Stimulated activated CD4-positive, alpha-beta T cell treated with anti-CD3 and anti-CD28 coated beads, Interleukin-12 subunit alpha, Interleukin-12 subunit beta, amount 100 ng/mL, for 4 hours (primary cell): ENCODE measurements around the gene SLC7A14.

Source experiments
- DNase-seq: peaks from one replicate; pipeline ENCODE4 v3.0.0-alpha.2; 2020

The SLC7A14 gene

DNA sequence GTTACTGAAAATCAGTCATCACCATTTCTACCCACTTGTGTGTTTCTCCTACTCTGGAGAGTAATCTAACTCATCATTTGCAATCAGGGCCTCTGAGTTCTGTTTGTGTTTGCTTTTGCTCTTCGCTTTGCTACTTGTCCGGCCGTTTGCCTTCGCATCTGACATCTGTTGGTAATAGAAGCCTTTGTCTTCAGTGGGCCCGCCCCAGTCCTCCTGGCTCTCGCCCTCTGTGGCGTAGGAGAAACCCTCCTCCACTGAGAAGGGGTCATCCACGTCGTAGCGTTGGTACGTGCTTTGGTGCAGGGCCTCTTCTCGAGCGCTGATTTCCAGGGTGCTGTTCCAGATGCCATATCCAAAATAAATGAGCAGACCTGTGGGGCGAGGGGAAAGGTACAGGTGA lies 118.9 kb downstream of the SLC7A14 start:
- DNase-seq: no peak

DNA sequence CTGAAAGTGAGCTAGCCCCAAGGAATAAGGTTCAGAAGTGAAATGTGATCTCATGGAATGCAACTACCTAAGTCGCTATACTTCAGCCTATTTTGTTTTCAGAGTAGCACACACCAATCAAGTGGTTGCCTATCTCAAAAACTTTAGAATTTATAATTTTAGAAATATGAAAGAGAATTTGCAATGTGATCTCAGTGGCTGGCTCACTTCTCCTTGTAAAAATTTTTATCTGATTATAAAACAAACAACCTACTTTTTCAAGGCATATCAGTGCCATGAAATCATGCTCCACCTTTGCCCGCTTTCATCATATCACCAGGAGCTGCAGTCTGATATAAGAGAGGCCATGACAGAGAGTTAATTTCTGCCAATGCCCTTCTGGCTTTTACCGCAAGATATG lies 119.9 kb downstream of the SLC7A14 start:
- DNase-seq: no peak

DNA sequence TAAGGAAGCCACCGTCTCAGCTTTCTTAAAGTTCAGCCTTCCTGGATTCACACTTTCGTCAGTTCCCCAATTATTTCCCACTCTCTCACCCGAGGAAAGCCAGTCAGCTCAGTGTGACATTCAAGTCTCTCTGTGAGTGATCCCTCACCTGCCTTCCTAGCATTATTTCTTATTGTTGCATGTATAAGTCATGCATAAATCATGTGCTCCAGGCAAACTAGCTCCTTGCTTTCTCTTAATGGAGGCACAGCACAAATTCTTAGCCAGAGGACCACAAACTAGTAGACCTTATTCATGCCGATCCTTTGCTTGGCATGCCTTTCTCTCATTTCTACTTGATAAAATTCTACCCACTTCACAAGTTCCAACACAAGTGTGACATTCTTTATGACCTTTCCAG lies 122.9 kb downstream of the SLC7A14 start:
- no peak for DNase-seq

DNA sequence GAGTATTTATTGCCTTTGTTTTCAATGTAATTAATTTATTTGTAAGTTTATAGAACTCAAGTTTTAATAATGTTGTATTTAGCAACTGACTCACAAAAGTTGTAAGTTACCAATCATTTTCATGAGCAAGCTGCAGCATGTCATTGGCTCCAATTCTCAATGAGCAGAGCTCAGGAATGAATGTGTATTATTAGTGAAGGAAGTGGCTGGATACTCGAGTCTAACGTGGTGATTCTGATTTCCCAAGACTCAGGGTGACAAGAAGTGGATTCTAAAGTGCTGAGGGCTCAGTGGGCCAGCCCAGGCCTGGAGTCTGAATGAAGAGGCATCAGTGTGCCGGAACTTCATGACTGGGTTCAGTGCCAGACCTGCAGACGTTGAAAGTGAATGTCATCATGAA lies 127.6 kb downstream of the SLC7A14 start:
- no peak for DNase-seq

DNA sequence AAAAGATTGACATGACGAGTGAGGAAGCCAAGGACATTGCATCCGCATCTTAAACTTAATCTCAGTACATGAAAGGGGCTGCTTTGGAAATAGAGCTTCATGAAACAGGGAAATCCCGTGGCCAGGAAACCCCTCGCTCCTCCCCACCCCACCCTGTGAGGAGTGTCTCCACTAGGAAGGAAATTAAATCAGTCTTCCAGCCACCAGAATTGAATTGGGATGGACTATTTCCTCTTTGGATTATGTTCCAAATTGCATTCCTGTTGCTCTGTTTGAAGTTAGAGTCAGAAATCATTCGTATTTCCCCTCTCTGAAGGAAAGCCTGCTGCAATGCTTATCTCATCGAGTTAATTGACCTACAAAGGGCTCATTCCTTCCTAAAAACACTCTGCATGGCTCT lies 131.4 kb downstream of the SLC7A14 start:
- DNase-seq: no peak

DNA sequence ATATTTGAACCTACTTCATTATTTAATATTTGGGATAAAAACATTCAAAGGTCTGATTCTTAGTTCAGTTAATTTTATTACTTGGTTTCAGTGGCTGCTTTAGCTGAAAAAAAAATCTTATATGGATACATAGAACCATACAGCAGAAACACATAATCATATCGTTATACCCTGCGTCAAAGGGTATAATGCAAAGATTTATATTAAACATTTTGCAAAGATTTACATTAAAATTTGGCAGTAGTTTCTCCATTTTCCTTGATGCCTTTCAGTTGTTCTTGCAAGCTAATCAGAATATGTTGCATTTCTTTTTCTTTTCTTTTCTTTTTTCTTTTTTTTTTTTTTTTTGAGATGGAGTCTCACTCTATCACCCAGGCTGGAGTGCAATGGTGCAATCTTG lies 135.8 kb downstream of the SLC7A14 start:
- DNase-seq: no peak

DNA sequence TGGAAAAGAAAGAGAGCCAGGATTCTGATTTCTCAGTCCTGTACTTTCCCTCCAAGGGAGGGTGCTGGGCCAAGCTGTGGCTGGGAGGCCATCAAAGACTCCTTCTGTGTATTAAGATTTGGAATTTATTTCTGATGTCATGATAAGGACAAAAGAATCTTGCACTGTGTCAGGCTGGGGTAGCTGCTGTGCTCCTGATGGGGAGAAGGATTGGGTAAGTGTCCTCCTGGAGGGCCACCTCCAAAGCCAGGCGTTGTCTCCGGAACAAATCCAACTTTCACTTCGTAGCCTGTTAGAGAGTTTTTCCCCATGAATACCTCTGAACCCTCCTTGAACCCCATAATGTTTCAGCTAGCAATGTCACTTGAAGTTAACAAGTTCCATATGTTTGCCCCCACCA lies 137.3 kb downstream of the SLC7A14 start:
- DNase-seq: no peak

DNA sequence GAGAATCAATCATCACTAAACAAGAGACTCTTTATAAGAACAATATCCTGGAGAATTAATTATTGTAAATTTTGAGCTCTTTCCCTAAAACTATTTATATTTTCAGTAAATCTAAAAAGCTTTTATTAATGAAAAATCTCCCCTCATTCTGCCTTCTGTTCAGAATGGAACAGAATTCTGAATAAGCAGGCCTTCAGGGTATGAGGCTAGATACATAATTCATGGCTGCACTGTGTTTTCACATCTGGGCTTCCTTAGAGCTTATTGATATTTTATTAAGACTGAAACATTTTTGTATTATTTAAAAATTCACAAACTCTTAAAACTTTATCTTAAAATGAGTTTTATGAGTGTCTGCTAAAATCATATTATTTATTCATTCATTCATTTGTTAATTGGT lies 142.4 kb downstream of the SLC7A14 start:
- DNase-seq: no peak

DNA sequence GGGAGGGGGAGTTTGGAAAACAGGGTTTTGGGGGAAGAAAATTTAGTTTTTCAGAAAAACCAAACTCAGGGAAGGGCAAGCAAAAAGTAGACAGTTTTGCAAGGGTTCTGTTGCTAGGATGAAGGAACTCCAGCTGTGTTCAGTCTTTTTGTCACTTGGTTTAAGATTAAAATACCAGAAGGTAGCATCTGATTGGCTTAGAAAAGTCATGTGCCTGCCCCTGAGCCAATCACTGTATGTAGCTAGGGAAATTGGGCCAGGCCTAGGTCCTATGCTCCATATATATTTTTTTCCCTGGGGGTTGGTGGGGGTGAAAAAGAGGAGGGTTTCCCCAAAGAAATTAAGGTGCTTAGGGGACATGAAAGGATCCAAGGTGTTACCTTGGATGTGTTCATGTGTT lies 142.9 kb downstream of the SLC7A14 start:
- no peak for DNase-seq

DNA sequence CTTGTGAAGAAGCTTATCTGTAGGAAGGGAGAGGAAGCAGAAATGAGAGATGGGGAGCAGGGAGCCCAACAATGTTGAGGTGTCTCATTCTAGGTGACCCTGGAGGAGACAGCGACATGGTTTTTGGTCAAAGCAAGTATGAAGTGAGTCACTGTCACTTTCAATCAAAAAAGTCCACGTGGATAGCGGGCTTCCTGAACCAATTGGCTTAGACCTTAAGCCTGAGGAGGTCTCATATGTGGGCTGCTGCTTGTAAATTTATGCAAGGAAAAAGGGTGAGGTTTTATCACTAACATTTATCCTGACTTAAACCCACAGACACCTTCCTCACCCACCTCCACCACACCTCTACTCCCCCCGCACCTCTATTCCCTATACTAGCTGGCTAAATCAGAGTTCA lies 144.5 kb downstream of the SLC7A14 start:
- DNase-seq: no peak

DNA sequence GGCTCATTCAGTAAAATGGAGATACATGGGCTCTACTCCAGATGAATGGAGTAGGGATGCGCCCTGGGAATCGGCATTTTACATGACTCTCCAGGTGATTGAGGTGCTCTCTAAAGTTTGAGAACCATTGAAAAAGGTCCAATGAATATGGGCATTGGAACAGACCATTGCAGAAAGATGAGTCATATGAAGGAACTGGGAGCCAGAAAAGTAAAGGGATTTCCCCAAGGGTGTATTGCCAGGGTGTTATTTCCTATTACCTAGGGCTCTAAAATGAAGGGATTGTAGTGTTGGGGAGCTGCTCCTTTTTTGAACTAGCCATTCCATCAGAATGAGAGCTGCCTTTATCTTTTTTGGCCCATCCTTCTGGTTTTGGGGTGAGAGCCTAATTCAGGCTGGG lies 145.5 kb downstream of the SLC7A14 start:
- no peak for DNase-seq

DNA sequence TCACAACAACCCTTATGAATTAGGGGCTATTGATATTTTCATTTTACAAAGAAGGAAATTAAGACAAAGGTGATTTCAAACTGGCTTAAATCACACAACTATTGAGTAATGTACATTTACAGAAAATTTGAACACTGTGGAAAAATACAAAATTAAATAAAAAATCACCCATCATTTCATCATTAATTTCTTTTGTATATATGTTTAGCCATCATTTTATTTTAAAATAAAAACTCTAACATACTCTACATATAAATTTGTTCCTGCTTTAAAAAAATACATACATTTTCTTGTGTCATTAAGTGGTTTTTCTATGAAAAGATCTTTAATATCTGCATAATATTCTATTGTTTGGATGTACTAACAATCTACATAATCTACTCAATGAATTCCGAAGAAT lies 147.0 kb downstream of the SLC7A14 start:
- no peak for DNase-seq

DNA sequence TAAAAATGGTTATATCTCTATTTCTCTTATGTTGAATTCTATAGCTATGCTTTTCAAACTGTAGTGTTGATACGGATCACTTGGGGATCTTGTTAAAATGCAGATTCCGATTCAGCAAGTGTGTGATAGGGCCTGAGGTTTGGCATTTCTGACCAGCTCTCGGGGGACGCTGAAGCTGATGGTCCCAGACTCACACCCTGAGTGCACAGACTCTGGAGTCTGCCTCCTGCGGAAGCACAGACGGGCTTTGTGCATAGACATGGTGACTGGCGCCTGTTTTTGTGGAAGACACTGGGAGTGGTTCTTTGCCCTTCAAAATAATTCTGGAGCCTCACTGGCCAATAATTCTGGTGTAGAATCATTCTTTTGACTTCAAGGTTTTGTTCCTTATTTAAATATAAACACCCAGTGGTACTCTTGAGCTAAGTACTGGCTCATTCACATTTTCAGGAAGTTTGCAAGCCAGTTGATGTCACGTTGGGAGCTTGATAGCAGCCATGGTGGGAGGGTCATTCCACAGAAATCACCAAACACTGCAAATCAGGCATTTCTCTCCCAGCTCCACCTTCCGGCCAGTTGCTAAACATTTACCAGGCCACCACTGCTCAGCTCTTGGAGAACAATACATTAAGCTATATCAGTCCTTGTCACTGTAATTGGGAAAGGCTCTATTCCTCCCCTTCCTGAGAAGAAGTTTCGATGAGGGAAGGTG lies 148.0 kb downstream of the SLC7A14 start:
- DNase-seq: no peak

DNA sequence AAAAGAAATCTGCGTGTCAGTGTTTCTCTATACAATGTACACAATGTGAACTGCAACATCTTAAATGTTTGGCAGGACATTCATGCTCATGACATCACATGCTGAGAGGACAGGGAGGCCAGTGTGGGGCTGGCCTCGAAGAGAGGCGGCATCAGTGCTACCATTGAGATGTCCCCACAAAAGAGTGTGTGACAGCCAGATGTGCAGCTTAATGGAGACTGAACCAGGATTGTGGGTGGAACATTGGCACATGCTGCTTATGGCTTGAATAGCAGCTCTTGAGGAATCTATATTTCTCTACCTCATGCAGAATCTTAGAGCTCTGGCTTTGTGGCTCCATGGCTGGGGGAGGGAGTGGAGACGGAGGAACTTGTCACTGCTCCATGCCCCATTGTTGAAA lies 148.7 kb downstream of the SLC7A14 start:
- DNase-seq: no peak

DNA sequence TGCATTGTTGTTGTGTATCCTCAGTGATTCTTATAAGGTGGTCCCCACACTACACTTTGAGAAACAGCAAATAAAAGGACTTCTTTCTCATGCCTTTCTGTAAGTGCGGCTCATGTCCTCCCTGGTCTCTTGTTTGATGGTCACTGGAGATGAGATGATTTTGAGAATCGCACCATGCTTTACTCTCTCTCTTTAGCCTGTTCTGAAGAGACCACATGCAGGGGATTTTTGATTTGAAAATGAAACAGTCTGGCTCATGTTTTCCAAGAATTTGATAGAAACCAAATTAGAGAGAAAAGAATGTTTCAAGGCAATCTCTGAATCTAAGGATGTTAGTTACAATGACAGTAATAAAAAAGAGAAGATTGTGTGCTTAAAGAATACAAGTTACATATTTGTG lies 149.2 kb downstream of the SLC7A14 start:
- DNase-seq: no peak

DNA sequence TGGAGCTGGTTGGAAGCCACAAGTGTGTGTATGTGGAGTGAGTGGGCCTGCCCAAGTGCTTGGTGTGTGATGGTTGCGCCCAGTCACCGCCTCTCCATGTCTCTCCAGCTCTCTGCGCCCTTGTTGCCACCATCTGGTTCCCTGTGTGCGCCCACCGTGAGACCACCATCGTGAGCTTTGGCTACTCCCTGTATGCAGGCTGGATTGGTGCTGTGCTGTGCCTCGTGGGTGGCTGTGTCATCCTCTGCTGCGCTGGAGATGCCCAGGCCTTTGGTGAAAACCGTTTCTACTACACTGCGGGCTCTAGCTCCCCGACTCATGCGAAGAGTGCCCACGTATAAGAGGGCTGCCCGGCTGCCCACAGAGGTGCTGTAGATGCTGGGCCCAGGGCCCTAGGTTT lies 153.5 kb downstream of the SLC7A14 start:
- no peak for DNase-seq

DNA sequence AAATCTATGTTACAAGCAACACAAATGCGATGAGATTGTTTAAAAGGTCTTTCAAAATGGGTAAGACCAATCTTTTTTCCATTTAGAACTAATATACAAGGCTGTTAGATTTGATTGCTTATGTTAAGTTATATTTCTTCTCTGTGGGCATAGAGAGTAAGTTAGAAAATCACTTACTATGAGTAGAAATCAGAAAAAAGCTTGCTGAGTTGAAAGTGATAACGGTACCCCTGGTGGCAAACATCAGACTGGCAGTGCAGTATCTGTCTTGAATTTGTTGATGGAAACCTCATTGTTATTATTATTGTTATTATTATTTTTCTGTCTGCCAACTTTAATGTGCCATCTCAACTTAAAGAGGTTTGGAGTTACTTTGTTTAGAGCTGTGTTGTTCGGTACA lies 154.8 kb downstream of the SLC7A14 start:
- no peak for DNase-seq

DNA sequence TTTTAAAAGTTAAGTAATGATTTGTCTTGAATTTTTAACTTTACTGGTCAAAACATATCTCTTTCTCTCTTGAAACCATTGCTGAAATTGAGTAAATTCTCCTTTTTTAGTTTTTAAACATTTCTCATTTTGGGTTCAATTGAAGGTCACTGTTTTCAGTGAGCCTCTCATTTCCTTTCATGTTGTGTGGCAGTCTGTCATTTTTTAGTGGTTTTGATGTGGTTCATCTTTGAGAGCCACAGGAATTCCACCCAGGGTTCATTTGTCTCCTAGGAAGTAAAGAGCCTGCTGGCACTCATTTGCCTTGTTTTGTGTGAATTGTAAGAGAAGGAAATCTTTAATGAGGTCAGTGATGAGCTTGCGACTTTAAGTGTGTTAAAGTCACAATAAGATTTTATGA lies 156.8 kb downstream of the SLC7A14 start:
- DNase-seq: no peak

DNA sequence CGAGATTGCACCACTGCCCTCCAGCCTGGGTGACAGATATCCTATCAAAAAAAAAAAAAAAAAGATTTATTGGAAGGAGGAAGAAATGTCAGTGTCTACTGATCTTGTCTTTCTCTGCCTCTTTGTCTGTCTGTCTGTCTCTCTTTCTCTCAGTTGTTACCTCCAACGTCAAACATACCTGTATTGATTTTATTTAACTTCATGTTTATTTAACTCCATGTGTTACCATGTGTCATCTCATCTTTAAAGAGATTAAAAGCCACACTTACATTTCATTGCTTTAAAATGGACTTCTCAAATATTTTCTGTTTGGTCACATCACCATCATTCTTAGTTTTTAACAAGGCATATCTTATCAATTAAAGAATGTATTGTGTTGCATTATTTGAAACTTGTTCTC lies 157.8 kb downstream of the SLC7A14 start:
- no peak for DNase-seq

DNA sequence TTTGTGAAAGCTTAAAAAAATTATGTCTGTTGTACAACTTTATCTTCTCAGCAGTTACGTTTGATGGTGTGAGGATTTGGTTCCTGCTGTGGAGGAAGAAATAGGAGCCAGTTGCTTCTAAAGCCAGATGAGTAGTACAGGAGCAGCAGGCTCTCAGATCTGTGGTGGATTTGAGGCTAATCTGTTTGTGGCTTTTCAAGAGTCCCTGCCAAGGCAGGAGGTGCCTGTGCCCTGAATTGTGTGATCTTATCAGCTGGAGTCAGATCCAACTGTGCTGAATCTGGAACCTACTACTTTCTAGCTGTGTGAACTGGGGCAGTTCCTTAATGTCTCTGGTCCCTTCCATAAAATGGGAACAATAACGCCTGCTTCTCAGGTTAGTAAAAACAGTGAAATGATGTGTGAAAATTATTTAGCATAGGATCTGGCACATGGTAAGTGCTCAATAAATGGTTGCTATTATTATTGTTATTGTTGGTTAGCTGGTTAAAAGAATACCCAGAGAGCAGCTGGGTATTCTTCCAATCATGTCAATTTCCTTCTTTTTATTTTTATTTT lies 159.6 kb downstream of the SLC7A14 start:
- DNase-seq: no peak

DNA sequence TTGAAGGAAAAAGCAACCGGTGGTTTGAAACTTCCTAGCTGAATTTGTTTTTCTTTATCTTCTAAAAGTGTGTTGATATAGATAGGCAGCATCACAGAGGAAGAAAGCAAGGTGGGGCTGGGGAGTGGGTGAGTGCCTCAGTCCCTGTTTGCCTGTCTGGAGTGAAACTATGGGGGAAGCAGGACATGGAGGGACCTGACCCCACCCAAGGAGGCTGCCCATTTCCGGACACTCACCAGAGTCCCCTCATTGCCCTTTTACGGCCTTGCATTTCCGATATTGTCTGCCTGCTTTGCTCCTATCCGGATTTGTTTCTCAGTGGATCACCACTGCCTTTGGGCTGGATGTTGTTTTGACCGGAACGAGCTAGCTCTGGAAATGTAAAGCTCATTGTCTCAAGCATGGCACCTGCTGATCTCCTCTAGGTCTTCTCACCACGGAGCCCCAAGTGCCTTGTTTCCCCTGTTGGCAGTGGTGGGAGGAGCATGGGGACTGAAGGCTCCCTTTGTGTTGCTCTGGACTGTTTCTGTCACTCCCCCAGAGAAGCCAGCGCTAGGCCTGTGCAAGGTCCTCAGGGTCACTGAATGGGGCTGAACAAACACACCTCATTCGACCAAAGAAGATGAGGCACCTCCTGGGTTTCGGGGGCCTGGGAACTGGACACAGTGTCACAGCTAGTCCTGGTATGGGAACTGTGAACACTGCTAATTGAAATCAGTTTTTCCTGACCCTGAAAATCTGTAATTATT lies 160.2 kb downstream of the SLC7A14 start:
- DNase-seq: no peak

DNA sequence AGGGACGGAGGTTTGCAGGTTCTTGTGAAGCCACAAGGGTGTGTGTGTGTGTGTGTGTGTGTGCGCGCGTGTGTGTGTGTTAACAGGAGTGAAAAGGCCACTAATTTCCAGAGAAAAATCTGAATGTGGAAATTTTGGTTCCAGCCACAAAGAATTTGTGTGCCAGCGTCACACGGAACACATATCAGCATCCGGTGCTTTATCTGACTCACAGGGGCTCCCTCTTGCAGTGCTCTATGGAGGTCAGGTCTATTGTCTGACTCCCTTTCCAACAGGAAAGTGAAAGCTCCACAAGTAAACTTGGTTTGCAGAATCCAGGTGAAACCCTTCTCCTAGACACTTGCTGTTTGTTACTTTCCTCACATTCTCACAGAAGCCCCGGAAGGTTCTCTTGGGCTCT lies 161.0 kb downstream of the SLC7A14 start:
- no peak for DNase-seq

DNA sequence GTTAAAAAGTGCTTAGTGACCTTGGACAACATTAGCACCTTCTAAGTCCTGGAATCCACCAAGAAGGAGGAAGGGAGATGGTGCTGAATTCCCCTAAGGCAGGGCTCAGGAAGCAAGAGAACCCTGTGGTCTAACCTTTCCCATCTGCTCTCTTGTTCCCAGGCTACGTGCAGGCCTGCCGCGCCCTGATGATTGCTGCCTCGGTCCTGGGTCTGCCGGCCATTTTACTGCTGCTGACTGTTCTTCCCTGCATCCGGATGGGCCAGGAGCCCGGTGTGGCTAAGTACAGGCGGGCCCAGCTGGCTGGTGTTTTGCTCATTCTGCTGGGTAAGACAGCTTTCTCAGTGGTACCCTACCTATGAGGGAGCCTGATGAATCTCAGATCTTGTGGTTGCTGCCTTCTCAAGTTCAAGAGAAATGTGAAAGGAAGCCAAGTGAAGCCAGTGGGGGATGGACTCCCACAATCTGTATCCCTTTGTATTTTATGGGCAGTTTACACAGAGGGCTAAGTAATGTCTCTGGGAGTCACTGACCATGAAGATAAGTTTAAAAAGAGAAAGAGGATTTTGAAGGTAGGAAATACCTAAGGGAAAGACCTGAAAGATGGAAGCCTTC lies 162.8 kb downstream of the SLC7A14 start:
- DNase-seq: no peak

DNA sequence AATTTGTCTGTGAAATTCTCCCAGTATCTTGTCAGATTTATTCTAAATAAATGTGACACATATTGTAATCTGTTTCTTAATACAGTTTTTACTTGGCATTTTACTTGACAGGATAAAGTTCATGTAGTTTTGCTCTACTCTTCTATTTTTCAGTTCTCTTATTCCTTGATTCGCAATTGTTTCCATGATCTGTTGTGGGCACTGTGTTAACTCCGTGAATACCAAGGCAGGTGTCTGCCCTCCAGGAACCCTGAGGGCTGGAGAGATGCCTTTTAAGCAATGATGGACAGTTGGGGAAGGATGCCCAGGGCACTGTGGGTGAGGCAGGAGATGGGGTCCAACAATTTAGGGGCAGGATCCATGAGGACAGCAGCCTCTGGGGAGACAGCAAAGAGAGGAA lies 164.1 kb downstream of the SLC7A14 start:
- DNase-seq: no peak
